ENCODE data around the gene RMND5B. TPM values are rescaled to one million over a fixed set of nuclear protein-coding genes. Genes with fewer than 3 reads are reported as not detected.

RMND5B gene
- total RNA-seq, 1 experiment from 2014 or later = 24.1 TPM

DNA sequence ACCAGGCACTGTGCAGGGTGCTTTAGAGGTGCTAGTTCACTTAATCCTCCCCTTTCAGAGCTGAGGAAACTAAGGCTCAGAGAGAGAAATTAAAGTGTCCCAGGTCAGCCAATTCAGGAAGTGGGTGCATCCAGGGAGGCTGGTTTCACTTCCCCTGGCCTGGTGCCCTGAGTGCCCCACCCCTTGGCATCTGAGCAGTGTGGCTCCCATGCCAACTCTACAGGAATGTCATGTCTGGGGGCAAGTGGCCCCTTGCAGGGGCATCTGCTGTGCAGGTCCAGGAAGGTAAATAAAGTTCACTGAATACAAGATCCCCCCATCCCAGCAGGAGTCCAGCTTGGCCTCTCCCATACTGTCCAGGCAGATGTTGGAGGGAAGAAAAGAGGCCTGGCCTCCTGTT, 21.8 kb upstream of the RMND5B start:
- Histone ChIP-seq H3K36me3 (ENCODE audit: control insufficient read depth in 1 of 2, insufficient read depth in 2 of 2, low read length in 2 of 2) (no peaks in the 10 kb centered on the region), H4K20me1 (ENCODE audit: insufficient read depth) (no peaks in the 10 kb centered on the region), H3K9me2 (ENCODE audit: insufficient read depth) (no peaks in the 10 kb centered on the region), H3K4me3 (replicated peaks in 1 of 2; ENCODE audit: low read depth in 1 of 2, low read length in 2 of 2) (no peak overlapping the region), H3K4me2 (ENCODE audit: low read length) (no peak overlapping the region), H3K79me2 (ENCODE audit: insufficient read depth, low read length) (no peaks in the 10 kb centered on the region), H2AFZ (ENCODE audit: low read depth, low read length, poor library complexity, severe bottlenecking) (no peak overlapping the region), H3K9me3 (ENCODE audit: control insufficient read depth in 1 of 2, insufficient read depth in 1 of 2, low read depth in 1 of 2, low read length in 2 of 2) (no peaks in the 10 kb centered on the region), H3K9ac (ENCODE audit: low read length) (no peak overlapping the region), H3K27me3 (ENCODE audit: insufficient read depth, low read length) (no peaks in the 10 kb centered on the region), H3K27ac (ENCODE audit: low read depth, low read length) (no peak overlapping the region), H3K4me1 (ENCODE audit: control insufficient read depth in 1 of 2, insufficient read depth in 2 of 2, low read length in 2 of 2) (peaks cover 12 to 18% of the 10 kb centered on the region in 2 experiments)
- POLR2A ChIA-PET = no interaction called here
- DNase-seq (ENCODE audit: low read depth, low spot score) (no peak), ATAC-seq (no peak)
- CTCF ChIA-PET = no interaction called here
- intact Hi-C loops (cut with micrococcal nuclease) = no loop called here
- TF ChIP-seq SP1 (IDR thresholded peaks at IDR 0.05; ENCODE audit: low read depth) = no peak
- TF ChIP-seq, protein P1, sequence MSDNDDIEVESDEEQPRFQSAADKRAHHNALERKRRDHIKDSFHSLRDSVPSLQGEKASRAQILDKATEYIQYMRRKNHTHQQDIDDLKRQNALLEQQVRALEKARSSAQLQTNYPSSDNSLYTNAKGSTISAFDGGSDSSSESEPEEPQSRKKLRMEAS (IDR thresholded peaks at IDR 0.05) = no peak
- TF ChIP-seq CBX3 (IDR thresholded peaks at IDR 0.05; ENCODE audit: low read depth) = no peak
- TF ChIP-seq YY1 (IDR thresholded peaks at IDR 0.05; ENCODE audit: extremely low read depth, insufficient replicate concordance, low read depth, low read length) = no peak
- no peak for TF ChIP-seq EZH2phosphoT487 (IDR thresholded peaks at IDR 0.05; ENCODE audit: borderline replicate concordance)
- TF ChIP-seq SIN3A (IDR thresholded peaks at IDR 0.05; ENCODE audit: low read depth) = no peak
- no peak for TF ChIP-seq FOSL1 (IDR thresholded peaks at IDR 0.05; ENCODE audit: low read depth)
- TF ChIP-seq RAD21 (IDR thresholded peaks at IDR 0.05; ENCODE audit: low read depth) = no peak
- no peak for TF ChIP-seq EZH2 (IDR thresholded peaks at IDR 0.05)
- TF ChIP-seq EGR1 (IDR thresholded peaks at IDR 0.05; ENCODE audit: low read depth) = no peak
- TF ChIP-seq, protein P2, sequence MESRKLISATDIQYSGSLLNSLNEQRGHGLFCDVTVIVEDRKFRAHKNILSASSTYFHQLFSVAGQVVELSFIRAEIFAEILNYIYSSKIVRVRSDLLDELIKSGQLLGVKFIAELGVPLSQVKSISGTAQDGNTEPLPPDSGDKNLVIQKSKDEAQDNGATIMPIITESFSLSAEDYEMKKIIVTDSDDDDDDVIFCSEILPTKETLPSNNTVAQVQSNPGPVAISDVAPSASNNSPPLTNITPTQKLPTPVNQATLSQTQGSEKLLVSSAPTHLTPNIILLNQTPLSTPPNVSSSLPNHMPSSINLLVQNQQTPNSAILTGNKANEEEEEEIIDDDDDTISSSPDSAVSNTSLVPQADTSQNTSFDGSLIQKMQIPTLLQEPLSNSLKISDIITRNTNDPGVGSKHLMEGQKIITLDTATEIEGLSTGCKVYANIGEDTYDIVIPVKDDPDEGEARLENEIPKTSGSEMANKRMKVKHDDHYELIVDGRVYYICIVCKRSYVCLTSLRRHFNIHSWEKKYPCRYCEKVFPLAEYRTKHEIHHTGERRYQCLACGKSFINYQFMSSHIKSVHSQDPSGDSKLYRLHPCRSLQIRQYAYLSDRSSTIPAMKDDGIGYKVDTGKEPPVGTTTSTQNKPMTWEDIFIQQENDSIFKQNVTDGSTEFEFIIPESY (IDR thresholded peaks at IDR 0.05; ENCODE audit: extremely low read depth, insufficient replicate concordance, low read length) = no peak
- TF ChIP-seq, protein P3, sequence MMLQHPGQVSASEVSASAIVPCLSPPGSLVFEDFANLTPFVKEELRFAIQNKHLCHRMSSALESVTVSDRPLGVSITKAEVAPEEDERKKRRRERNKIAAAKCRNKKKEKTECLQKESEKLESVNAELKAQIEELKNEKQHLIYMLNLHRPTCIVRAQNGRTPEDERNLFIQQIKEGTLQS (IDR thresholded peaks at IDR 0.05) = no peak
- no peak for TF ChIP-seq ZFX (IDR thresholded peaks at IDR 0.05)
- no peak for TF ChIP-seq JUND (IDR thresholded peaks at IDR 0.05)
- no peak for TF ChIP-seq ELF1 (IDR thresholded peaks at IDR 0.05; ENCODE audit: borderline replicate concordance, low read depth)
- TF ChIP-seq, protein P4, sequence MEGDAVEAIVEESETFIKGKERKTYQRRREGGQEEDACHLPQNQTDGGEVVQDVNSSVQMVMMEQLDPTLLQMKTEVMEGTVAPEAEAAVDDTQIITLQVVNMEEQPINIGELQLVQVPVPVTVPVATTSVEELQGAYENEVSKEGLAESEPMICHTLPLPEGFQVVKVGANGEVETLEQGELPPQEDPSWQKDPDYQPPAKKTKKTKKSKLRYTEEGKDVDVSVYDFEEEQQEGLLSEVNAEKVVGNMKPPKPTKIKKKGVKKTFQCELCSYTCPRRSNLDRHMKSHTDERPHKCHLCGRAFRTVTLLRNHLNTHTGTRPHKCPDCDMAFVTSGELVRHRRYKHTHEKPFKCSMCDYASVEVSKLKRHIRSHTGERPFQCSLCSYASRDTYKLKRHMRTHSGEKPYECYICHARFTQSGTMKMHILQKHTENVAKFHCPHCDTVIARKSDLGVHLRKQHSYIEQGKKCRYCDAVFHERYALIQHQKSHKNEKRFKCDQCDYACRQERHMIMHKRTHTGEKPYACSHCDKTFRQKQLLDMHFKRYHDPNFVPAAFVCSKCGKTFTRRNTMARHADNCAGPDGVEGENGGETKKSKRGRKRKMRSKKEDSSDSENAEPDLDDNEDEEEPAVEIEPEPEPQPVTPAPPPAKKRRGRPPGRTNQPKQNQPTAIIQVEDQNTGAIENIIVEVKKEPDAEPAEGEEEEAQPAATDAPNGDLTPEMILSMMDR (IDR thresholded peaks at IDR 0.05 in 2 of 3, conservative IDR thresholded peaks at IDR 0.05 in 1 of 3; ENCODE audit: borderline replicate concordance in 1 of 3, insufficient read depth in 1 of 3, low read depth in 2 of 3, low read length in 2 of 3) = no peak
- no peak for TF ChIP-seq CEBPB (IDR thresholded peaks at IDR 0.05; ENCODE audit: low read depth)
- RAD21 ChIA-PET (ENCODE audit: low non-redundant PET in 1 of 2, low total read pairs in 2 of 2, uncharacterized antibody in 2 of 2, unreplicated experiment in 2 of 2) = no interaction called here
- no TSS peak for BruUV-seq (replicated peaks)

Data from HCT116 (cell line).